NCI-H446 (cell line): ENCODE results near the gene SS18L1.
A peak's percentile ranks its signal among the peaks of the same experiment; 100 is the strongest.

Experiments used
- DNase-seq, 2 experiments: peaks; one replicate each; lab custom pipeline; 2025; lab: John Stamatoyannopoulos, UW

SS18L1 gene

DNA sequence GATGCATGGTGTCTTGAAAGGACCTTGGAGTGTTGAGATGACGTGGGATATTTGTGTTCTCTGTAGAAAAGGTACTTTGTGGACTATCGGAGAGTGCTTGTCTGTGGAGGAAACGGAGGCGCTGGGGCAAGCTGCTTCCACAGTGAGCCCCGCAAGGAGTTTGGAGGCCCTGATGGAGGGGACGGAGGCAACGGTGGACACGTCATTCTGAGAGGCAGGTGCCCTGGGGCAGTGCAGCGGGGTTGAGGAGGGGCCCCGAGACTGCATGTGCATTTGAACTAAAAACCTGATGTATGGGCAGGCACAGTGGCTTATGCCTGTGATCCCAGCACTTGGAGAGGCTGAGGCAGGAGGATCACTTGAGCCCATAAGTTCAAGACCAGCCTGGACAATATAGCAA lies 52.2 kb downstream of the SS18L1 start:
- no peak for DNase-seq

- no peak for DNase-seq
Observed at GRCh38 chr20:62196286-62196685, 52.7 kb downstream of the SS18L1 start.

DNA sequence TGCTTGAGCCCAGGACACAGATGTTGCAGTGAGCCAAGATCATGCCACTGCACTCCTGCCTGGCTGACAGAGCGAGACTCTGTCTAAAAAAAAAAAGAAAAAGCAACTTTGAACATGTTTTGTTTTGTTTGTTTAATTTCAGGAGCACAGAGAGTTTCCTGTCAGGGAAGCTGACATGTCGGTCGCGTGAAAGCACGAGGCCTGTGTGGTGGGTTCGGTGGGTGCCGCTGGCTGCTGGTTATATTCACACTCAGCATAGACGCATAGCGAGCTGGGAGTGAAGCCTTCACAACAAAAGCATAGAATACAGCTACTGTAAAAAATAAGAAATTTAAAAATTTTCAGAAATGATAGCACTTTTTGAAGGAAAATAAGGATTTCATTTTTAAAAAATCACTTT lies 53.7 kb downstream of the SS18L1 start:
- DNase-seq: no peak

DNA sequence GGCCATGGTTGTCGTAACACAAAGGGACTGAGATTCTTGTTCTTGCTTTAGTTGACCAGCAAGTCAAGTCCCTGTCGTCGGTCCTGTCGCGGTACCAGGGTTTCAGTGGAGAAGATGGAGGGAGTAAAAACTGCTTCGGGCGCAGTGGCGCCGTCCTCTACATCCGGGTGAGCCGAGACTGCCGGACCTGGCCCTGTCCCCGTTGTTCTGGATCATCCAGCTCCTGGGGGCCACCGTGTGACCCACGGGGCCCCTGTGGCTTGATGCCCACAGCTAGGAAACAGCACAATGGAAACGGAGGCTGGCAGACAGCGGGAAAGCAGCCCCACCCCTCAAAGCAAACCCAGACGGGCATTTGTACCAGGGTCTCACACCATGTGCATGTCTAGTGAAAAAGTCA lies 54.2 kb downstream of the SS18L1 start:
- no peak for DNase-seq

DNA sequence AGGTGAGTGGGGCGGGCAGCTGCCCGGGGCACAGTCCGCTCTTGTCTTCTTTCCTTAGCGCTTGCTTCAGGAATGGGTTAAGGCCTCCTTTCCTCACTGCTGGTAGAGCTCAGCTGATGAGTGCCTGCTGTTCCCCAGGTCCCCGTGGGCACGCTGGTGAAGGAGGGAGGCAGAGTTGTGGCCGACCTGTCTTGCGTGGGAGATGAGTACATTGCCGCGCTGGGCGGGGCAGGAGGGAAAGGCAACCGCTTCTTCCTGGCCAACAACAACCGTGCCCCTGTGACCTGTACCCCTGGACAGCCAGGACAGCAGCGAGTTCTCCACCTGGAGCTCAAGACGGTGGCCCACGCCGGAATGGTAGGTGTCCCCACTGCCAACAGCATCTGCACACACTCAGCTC lies 54.9 kb downstream of the SS18L1 start:
- DNase-seq: no peak

DNA sequence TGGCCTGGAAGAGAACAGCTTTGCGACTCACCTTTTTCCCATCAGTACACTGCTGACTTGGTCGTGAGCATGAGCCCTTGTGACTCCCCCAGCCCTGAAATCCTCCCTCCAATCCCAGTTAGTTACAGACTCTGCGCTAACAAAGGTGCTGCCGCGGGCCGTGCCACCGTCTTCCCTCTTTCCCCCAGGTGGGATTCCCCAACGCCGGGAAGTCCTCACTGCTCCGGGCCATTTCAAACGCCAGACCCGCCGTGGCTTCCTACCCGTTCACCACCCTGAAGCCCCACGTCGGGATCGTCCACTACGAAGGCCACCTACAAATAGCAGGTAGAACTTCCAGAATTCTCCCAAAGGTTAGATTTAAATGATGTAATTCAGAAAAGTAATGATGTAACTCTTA lies 55.4 kb downstream of the SS18L1 start:
- no peak for DNase-seq

DNA sequence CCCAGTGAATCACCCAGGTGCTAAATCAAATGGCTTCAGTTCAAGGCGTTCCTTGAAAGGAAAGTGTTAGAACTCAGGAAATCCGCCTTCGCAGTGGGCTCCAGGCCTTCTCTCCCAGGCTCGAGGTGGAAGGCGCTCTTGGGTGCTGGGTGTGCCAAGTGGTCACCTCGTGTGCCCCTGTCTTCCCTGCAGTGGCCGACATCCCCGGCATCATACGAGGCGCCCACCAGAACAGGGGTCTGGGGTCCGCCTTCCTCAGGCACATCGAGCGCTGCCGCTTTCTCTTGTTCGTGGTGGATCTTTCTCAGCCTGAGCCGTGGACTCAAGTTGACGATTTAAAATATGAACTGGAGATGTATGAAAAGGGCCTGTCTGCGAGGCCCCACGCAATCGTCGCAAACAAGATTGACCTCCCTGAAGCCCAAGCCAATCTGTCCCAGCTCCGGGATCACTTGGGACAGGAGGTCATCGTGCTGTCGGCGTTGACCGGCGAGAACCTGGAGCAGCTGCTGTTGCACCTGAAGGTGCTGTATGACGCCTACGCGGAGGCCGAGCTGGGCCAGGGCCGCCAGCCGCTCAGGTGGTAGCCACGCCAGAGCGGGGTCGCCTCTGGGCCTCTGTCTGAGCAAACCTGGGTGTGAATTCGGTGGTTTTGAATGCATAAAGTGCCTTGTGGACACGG lies 57.1 kb downstream of the SS18L1 start:
- no peak for DNase-seq

- no peak for DNase-seq
Observed at GRCh38 chr20:62201173-62202082, 57.9 kb downstream of the SS18L1 start.

DNA sequence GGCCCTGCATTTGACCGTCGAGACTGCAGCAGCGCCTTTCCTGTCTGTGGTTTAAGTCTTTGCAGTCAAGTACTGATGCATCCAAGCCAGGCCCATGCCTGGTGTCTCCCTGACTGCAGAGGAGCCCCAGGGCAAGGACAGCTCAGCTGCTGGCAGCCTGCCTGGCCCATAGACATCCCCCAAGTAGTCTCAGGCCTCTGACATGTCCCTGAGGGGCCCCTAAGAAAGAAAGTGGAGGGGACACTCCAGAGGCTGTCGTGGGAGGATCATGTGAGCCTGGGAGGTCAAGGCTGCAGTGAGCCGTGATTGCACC lies 58.5 kb downstream of the SS18L1 start:
- no peak for DNase-seq

- no peak for DNase-seq
Observed at GRCh38 chr20:62202676-62203377, 59.3 kb downstream of the SS18L1 start.

GRCh38 chr20:62203378-62204030 lies 59.9 kb downstream of the SS18L1 start:
- DNase-seq: no peak

GRCh38 chr20:62205618-62206387 lies 62.2 kb downstream of the SS18L1 start:
- no peak for DNase-seq

DNA sequence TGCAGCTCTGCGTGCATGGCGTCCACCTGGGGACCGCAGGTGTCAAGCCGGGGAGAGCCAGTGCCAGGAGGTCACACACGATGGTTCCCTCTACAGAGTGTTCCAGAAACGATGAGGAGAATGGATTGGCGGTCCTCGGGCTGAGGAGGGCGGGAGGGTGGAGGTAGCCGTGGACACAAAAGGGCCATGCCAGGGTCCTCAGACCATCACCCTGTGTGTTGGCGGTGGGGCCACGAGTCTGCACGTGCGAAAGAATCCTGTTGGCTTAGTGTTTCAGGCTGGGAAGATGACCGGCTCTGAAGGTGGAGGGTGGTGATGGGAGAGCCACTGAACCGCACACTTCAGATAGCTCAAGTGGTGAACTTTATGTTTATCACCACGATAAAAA lies 62.8 kb downstream of the SS18L1 start:
- no peak for DNase-seq

- no peak for DNase-seq
Observed at GRCh38 chr20:62208061-62208794, 64.7 kb downstream of the SS18L1 start.

DNA sequence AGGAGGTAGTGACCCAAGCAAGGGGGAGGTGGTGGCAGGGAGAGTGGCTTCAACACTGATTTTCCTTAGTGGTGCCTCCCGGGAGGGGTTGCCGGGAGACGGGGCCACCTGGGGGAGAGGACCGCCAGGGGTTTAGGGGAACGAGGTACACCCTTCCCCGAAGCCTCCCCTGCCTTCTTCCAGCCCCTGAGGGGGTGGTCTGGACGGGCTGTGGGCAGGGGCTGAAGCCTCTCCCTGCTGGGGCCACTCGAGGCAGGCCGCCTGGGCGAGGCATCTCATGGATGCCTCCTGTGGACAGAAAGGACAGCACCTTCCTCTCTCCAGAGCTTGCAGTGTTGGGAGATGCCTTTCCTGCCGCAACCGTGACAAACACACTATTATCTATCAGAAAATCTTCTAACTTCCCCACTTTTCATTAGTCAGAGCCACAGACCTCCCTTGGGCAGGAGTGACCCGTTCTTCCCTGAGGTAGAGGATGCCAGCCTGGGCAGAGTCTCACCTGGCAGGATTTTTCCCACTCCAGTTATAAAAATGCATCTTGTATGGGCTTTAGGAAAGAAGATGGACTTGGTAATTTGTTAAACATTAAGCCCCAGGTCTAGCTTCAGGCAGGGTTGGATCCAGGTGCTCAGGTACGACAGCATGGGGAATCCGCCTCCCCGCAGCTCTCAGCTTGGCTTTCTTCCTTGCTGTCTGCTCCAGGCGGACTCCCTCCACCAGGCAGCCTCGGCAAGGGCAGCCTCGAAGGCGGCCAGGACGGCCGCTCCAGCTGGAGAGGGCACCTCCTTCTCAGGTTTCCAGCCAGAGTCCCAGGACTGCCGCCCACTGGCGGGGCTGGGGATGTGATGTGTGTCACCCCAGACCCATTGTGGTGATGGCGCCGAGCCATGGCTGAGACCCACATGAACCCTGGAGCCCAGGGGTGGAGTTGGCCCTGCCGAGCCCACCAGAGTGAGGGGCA lies 65.5 kb downstream of the SS18L1 start:
- peak in 1 of 2 experiments; percentile 14 for DNase-seq

DNA sequence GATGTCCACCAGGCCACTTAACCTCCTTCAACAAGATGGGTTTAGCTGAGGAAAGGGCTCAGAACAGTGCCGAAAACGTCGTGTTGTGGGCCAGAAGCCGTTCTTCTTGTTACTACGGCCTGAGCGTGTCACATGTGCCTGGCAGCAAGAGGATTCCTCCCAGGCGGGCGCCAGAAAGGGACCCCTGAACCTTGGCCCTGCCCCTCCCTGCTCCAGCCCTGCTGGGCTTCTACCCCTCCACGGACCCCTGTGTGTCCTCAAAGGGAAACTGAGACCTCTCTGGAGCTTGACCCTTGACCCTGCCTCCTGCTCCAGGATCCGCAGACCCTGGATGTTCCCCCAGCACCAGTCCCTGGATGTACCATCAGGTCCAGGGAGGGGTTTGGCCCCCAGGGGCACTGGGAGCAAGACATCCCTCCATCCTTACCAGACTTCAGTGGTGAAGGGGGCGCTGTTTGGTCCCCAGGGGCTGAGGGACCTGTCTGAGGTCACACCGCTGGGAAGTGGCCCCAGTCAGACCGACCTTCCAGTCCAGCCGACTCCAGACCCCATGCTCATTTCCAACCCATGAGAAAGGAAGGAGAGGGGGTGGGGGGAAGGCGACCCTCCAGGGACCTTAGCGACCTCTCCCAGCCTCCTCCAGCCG lies 66.4 kb downstream of the SS18L1 start:
- DNase-seq: no peak

- no peak for DNase-seq
Observed at GRCh38 chr20:62210496-62210855, 66.9 kb downstream of the SS18L1 start.

GRCh38 chr20:62211216-62211615 lies 67.6 kb downstream of the SS18L1 start:
- DNase-seq: no peak

DNA sequence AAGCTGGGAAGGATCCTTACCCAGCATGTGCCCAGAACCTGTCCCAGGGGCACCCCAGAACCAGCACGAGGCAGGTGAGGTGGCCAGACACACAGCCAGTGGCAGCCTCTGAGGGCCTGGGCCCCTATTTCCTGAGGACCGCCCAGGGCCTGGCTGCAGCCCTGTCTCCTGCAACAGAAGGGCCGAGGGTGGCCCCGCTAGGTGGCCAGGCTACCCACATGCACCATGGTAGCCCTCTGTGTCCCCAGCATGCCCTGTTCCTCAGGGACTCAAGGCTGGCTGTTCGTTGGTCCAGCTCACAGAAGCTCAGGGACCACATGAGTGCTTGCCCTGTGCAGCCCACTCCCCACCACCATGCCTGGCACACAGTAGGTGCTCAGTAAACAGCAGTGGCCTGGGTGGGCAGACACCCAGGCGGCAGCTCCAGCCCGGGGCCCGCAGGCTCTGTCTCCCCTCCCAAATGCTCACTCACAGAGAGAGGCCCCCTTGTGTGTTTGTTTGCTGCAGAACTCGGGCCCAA lies 68.3 kb downstream of the SS18L1 start:
- no peak for DNase-seq
